GM21825 (cell line): ENCODE results near the gene TCFL5.

ENCODE experiments used
- ATAC-seq: cut with Tn5 transposase; IDR thresholded peaks from one replicate; pipeline ENCODE4 v1.9.1; 2021; ENCODE audit warnings: mild to moderate bottlenecking, moderate library complexity; ENCODE audit not compliant: unreplicated experiment

TCFL5 gene

GRCh38 chr20:62837790-62838127 is 23.9 kb downstream of the TCFL5 start:
- ATAC-seq: peak; percentile 7

- no peak for ATAC-seq
These were observed 24.6 kb downstream of the TCFL5 start for GRCh38 chr20:62836967-62837490.

- no peak for ATAC-seq
These were observed 25.4 kb downstream of the TCFL5 start for GRCh38 chr20:62835931-62836861.

GRCh38 chr20:62834967-62835730 is 26.5 kb downstream of the TCFL5 start:
- ATAC-seq: no peak

- ATAC-seq: peak; percentile 15
These were observed 28.7 kb downstream of the TCFL5 start for GRCh38 chr20:62832951-62833391.

- ATAC-seq: peak; percentile 52
These were observed 29.3 kb downstream of the TCFL5 start for GRCh38 chr20:62832212-62832922.

- ATAC-seq: no peak
These were observed 29.8 kb downstream of the TCFL5 start for GRCh38 chr20:62831854-62832211.

GRCh38 chr20:62831361-62831788 is 30.2 kb downstream of the TCFL5 start:
- no peak for ATAC-seq

- no peak for ATAC-seq
These were observed 30.8 kb downstream of the TCFL5 start for GRCh38 chr20:62830821-62831220.

- ATAC-seq: no peak
These were observed 31.4 kb downstream of the TCFL5 start for GRCh38 chr20:62830251-62830650.

GRCh38 chr20:62829231-62830230 is 32.1 kb downstream of the TCFL5 start:
- no peak for ATAC-seq

GRCh38 chr20:62828511-62829230 is 33.0 kb downstream of the TCFL5 start:
- no peak for ATAC-seq

GRCh38 chr20:62828051-62828450 is 33.6 kb downstream of the TCFL5 start:
- ATAC-seq: no peak

GRCh38 chr20:62827311-62828038 is 34.1 kb downstream of the TCFL5 start:
- ATAC-seq: no peak

GRCh38 chr20:62826646-62827310 is 34.8 kb downstream of the TCFL5 start:
- ATAC-seq: no peak

GRCh38 chr20:62825986-62826645 is 35.5 kb downstream of the TCFL5 start:
- no peak for ATAC-seq

- no peak for ATAC-seq
These were observed 36.2 kb downstream of the TCFL5 start for GRCh38 chr20:62825333-62825985.
